ENCODE data around the gene KCNMA1. TPM values are rescaled to one million over a fixed set of nuclear protein-coding genes. Genes with fewer than 3 reads are reported as not detected.

KCNMA1 gene
- total RNA-seq, 1 experiment from 2014 or later: 143 TPM

DNA sequence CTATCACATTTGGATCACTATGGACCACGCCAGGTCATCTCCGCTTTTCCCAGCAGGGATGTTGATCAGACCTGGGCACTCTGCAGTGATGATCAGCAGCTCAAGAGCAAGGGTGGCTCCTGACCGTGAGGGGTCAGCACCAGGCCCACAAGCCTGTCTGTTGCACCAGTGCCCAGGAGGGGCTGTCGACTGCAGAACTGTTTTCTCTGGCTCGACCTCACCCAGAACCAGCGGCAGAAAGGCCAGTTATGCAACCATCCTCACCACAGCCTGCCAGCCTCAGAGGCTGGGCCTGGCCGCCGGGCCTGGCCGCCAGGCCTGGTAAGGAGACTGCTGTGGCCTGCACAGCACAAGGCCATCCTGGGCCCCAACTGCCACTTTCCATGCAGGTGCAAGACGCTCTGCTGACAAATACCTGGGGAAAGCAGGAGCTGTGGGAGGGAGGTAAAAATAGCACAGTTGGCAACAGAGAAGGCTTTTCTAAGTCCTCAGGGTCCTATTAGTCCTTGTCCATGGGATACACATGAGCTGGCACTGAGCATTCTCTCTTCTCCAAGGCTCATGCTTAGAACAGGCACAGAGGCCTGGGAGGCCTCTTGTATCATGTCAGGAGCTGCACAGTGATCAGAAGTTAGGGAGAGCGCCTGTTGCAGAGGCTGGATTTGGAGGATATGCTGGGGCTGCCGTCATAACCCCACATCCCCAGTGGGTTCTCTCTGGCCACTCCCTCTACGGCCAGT lies 17.5 kb downstream of the KCNMA1 start:
- peaks cover 96% of the 10 kb centered on the region for H3K79me2 ChIP-seq (ENCODE audit: low read length)
- H4K20me1 ChIP-seq (ENCODE audit: low read length): no peaks in the 10 kb centered on the region
- H3K4me1 ChIP-seq (ENCODE audit: insufficient read depth, low read length): peaks cover 11% of the 10 kb centered on the region; the same call in 1 of the 2 replicates
- H3K36me3 ChIP-seq (ENCODE audit: low read depth, low read length): peaks cover 7% of the 10 kb centered on the region
- H3K27ac ChIP-seq (ENCODE audit: low read length): no peak overlapping the region
- ChIA-PET CTCF (no interaction called here), POLR2A (ENCODE audit: unreplicated experiment) (no interaction called here)
- H3F3A ChIP-seq (ENCODE audit: low read length, unreplicated experiment): no peaks in the 10 kb centered on the region
- TF ChIP-seq EZH2 (IDR thresholded peaks at IDR 0.05; ENCODE audit: low read length, unreplicated experiment) (no peak), EZH2phosphoT487 (IDR thresholded peaks at IDR 0.05; ENCODE audit: borderline replicate concordance, low read length) (no peak)
- TF ChIP-seq, protein P1, sequence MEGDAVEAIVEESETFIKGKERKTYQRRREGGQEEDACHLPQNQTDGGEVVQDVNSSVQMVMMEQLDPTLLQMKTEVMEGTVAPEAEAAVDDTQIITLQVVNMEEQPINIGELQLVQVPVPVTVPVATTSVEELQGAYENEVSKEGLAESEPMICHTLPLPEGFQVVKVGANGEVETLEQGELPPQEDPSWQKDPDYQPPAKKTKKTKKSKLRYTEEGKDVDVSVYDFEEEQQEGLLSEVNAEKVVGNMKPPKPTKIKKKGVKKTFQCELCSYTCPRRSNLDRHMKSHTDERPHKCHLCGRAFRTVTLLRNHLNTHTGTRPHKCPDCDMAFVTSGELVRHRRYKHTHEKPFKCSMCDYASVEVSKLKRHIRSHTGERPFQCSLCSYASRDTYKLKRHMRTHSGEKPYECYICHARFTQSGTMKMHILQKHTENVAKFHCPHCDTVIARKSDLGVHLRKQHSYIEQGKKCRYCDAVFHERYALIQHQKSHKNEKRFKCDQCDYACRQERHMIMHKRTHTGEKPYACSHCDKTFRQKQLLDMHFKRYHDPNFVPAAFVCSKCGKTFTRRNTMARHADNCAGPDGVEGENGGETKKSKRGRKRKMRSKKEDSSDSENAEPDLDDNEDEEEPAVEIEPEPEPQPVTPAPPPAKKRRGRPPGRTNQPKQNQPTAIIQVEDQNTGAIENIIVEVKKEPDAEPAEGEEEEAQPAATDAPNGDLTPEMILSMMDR (conservative IDR thresholded peaks at IDR 0.05; ENCODE audit: low read depth, low read length): no peak
- H3K9me2 ChIP-seq (replicated peaks; ENCODE audit: low read length): no peaks in the 10 kb centered on the region
- H3K27me3 ChIP-seq (ENCODE audit: low read length): no peaks in the 10 kb centered on the region
- H3K4me2 ChIP-seq (ENCODE audit: low read length): no peak overlapping the region
- DNase-seq: no peak
- intact Hi-C loops (cut with micrococcal nuclease): no loop called here
- no TSS peak for BruUV-seq (replicated peaks)
- ATAC-seq: no peak
- no peak overlapping the region for H3K4me3 ChIP-seq (ENCODE audit: low read length)
- no peak overlapping the region for H2AFZ ChIP-seq (ENCODE audit: low read length)
- no peak overlapping the region for H3K9ac ChIP-seq (ENCODE audit: low read length)
- H3K9me3 ChIP-seq (ENCODE audit: low read length): no peaks in the 10 kb centered on the region

DNA sequence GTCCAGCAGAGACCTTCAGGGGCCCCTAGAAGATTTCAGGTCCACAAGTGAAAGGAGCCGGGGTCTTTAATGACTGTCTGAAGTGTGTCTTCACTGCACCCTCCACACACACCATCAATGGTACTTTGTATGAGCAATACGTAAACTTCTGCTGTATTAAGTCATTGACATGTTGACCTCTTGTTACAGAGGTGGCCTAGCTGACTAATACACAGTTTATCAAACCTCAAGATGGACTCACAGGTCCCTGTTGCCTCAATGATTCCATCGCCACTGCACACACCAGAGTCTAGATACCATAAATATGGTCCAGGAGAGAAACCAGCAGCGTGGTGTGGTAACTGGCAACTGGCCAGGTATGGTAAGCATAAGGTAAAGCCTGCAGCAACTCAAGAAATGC lies 19.5 kb downstream of the KCNMA1 start:
- Histone ChIP-seq H2AFZ (ENCODE audit: low read length) (no peak overlapping the region), H3K4me3 (ENCODE audit: low read length) (no peak overlapping the region), H3K9me3 (ENCODE audit: low read length) (no peaks in the 10 kb centered on the region), H3K36me3 (ENCODE audit: low read depth, low read length) (peaks cover 7% of the 10 kb centered on the region), H3F3A (ENCODE audit: low read length, unreplicated experiment) (no peaks in the 10 kb centered on the region), H3K9me2 (replicated peaks; ENCODE audit: low read length) (no peaks in the 10 kb centered on the region), H3K27ac (ENCODE audit: low read length) (no peak overlapping the region), H3K4me1 (ENCODE audit: insufficient read depth, low read length) (peaks cover 17% of the 10 kb centered on the region; the same call in 1 of the 2 replicates), H4K20me1 (ENCODE audit: low read length) (no peaks in the 10 kb centered on the region), H3K9ac (ENCODE audit: low read length) (no peak overlapping the region), H3K27me3 (ENCODE audit: low read length) (no peaks in the 10 kb centered on the region), H3K4me2 (ENCODE audit: low read length) (no peak overlapping the region), H3K79me2 (ENCODE audit: low read length) (peaks cover 96% of the 10 kb centered on the region)
- intact Hi-C loops (cut with micrococcal nuclease): no loop called here
- ChIA-PET CTCF (no interaction called here), POLR2A (ENCODE audit: unreplicated experiment) (no interaction called here)
- DNase-seq (no peak), ATAC-seq (no peak)
- no TSS peak for BruUV-seq (replicated peaks)
- TF ChIP-seq EZH2phosphoT487 (IDR thresholded peaks at IDR 0.05; ENCODE audit: borderline replicate concordance, low read length): no peak
- TF ChIP-seq EZH2 (IDR thresholded peaks at IDR 0.05; ENCODE audit: low read length, unreplicated experiment): no peak
- TF ChIP-seq, protein P1 (conservative IDR thresholded peaks at IDR 0.05; ENCODE audit: low read depth, low read length): no peak

DNA sequence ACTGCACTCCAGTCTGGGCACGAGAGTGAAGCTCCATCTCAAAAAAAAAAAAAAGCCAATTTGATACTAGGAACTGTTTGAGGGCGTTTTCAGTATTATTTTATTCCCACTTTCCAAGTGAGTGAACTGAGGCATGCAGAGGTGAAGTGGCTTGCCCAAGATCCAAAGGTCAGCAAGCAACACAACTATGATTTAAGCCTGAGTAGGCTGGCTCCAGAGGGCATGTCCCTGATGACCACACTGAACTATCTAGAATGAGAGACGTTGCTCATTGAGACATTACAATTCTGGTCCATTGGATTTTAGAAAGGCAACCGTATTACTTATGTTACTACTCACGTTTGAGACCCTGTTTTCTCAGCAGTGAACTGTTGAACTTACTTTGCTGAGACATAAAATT lies 20.8 kb downstream of the KCNMA1 start:
- POLR2A ChIA-PET (ENCODE audit: unreplicated experiment): no interaction called here
- no peaks in the 10 kb centered on the region for H3F3A ChIP-seq (ENCODE audit: low read length, unreplicated experiment)
- no peak overlapping the region for H3K27ac ChIP-seq (ENCODE audit: low read length)
- no peak overlapping the region for H3K4me3 ChIP-seq (ENCODE audit: low read length)
- no peaks in the 10 kb centered on the region for H3K9me2 ChIP-seq (replicated peaks; ENCODE audit: low read length)
- H3K4me1 ChIP-seq (ENCODE audit: insufficient read depth, low read length): peaks cover 13% of the 10 kb centered on the region; the same call in 1 of the 2 replicates
- DNase-seq (no peak), ATAC-seq (no peak)
- H3K36me3 ChIP-seq (ENCODE audit: low read depth, low read length): peaks cover 7% of the 10 kb centered on the region
- H3K4me2 ChIP-seq (ENCODE audit: low read length): no peak overlapping the region
- intact Hi-C loops (cut with micrococcal nuclease): no loop called here
- no peaks in the 10 kb centered on the region for H3K9me3 ChIP-seq (ENCODE audit: low read length)
- peaks cover 96% of the 10 kb centered on the region for H3K79me2 ChIP-seq (ENCODE audit: low read length)
- TF ChIP-seq EZH2phosphoT487 (IDR thresholded peaks at IDR 0.05; ENCODE audit: borderline replicate concordance, low read length): no peak
- no peak for TF ChIP-seq EZH2 (IDR thresholded peaks at IDR 0.05; ENCODE audit: low read length, unreplicated experiment)
- TF ChIP-seq, protein P1 (conservative IDR thresholded peaks at IDR 0.05; ENCODE audit: low read depth, low read length): no peak
- CTCF ChIA-PET: no interaction called here
- BruUV-seq (replicated peaks): no TSS peak
- no peaks in the 10 kb centered on the region for H4K20me1 ChIP-seq (ENCODE audit: low read length)
- no peak overlapping the region for H2AFZ ChIP-seq (ENCODE audit: low read length)
- no peaks in the 10 kb centered on the region for H3K27me3 ChIP-seq (ENCODE audit: low read length)
- no peak overlapping the region for H3K9ac ChIP-seq (ENCODE audit: low read length)

Measured in PC-3 (cell line).